ENCODE results near the gene ADGB.
A peak's percentile ranks its signal among the peaks of the same experiment; 100 is the strongest.

Gene ADGB

GRCh38 chr6:146635165-146635564 is 36.4 kb downstream of the ADGB start:
- DNase-seq: no peak

GRCh38 chr6:146636481-146636880 is 37.7 kb downstream of the ADGB start:
- no peak for DNase-seq

GRCh38 chr6:146642921-146643320 is 44.1 kb downstream of the ADGB start:
- no peak for DNase-seq

- no peak for DNase-seq
Observed at GRCh38 chr6:146650799-146651481, 52.2 kb downstream of the ADGB start.

GRCh38 chr6:146651482-146651863 is 52.7 kb downstream of the ADGB start:
- DNase-seq: no peak

- no peak for DNase-seq
Observed at GRCh38 chr6:146657432-146657831, 58.7 kb downstream of the ADGB start.

GRCh38 chr6:146664871-146665360 is 66.1 kb downstream of the ADGB start:
- DNase-seq: no peak

GRCh38 chr6:146666909-146667308 is 68.1 kb downstream of the ADGB start:
- no peak for DNase-seq

- DNase-seq: no peak
Observed at GRCh38 chr6:146670161-146670560, 71.4 kb downstream of the ADGB start.

- DNase-seq: no peak
Observed at GRCh38 chr6:146673069-146673468, 74.3 kb downstream of the ADGB start.

- DNase-seq: no peak
Observed at GRCh38 chr6:146679386-146679785, 80.6 kb downstream of the ADGB start.

- no peak for DNase-seq
Observed at GRCh38 chr6:146682919-146683318, 84.1 kb downstream of the ADGB start.

GRCh38 chr6:146689806-146690205 is 91.0 kb downstream of the ADGB start:
- DNase-seq: no peak

- no peak for DNase-seq
Observed at GRCh38 chr6:146693342-146693741, 94.6 kb downstream of the ADGB start.

GRCh38 chr6:146697921-146698320 is 99.1 kb downstream of the ADGB start:
- no peak for DNase-seq

- DNase-seq: peak; percentile 53
Observed at GRCh38 chr6:146700078-146700686, 101.4 kb downstream of the ADGB start.

GRCh38 chr6:146701632-146702031 is 102.9 kb downstream of the ADGB start:
- no peak for DNase-seq

- no peak for DNase-seq
Observed at GRCh38 chr6:146709036-146709622, 110.4 kb downstream of the ADGB start.

GRCh38 chr6:146719387-146719786 is 120.6 kb downstream of the ADGB start:
- DNase-seq: no peak

GRCh38 chr6:146739696-146740095 is 140.9 kb downstream of the ADGB start:
- DNase-seq: no peak

GRCh38 chr6:146741609-146742008 is 142.8 kb downstream of the ADGB start:
- no peak for DNase-seq

GRCh38 chr6:146753306-146753705 is 154.5 kb downstream of the ADGB start:
- no peak for DNase-seq

GRCh38 chr6:146767632-146768031 is 168.9 kb downstream of the ADGB start:
- no peak for DNase-seq

- DNase-seq: no peak
Observed at GRCh38 chr6:146768722-146769121, 169.9 kb downstream of the ADGB start.
